ENCODE measurements around the gene ATG2B. TPM values are rescaled to one million over a fixed set of nuclear protein-coding genes. Genes with fewer than 3 reads are reported as not detected.

The ATG2B gene
- total and polyA plus RNA-seq, 10 donors, result 2.9 to 38.2 (median 29.8) TPM

- Histone ChIP-seq H3K4me1 (peaks cover 0 to 7% (median 0%) of the 10 kb centered on the region in 6 donors), H3K36me3 (no peaks in the 10 kb centered on the region), H3K9me3 (no peaks in the 10 kb centered on the region), H3K27me3 (replicated peaks in 1 of 7) (no peaks in the 10 kb centered on the region), H3K27ac (no peak overlapping the region), H3K4me3 (no peak overlapping the region)
- DNase-seq, result no peak
- 34 to 53% (median 43%) methylated on average over 3 of the region's 3 CpGs for WGBS, 5 donors
- no peak for TF ChIP-seq CTCF (IDR thresholded peaks at IDR 0.05 in 8 of 11, conservative IDR thresholded peaks at IDR 0.05 in 3 of 11)
- no peak for TF ChIP-seq POLR2A (IDR thresholded peaks at IDR 0.05)
- TF ChIP-seq POLR2AphosphoS5 (IDR thresholded peaks at IDR 0.05), result no peak
- intact Hi-C loops (cut with DNase I; ENCODE audit: low total_unique reads), result no loop called here
Measured at GRCh38 chr14:96407935-96408570, 44.9 kb upstream of the ATG2B start.

- Histone ChIP-seq H3K9me3 (no peaks in the 10 kb centered on the region), H3K27ac (no peak overlapping the region), H3K4me3 (no peak overlapping the region), H3K27me3 (replicated peaks in 1 of 7) (no peaks in the 10 kb centered on the region), H3K36me3 (no peaks in the 10 kb centered on the region), H3K4me1 (peaks cover 0 to 11% (median 0%) of the 10 kb centered on the region in 6 donors)
- intact Hi-C loops (cut with DNase I; ENCODE audit: low total_unique reads), result no loop called here
- no peak for DNase-seq
- no peak for TF ChIP-seq POLR2AphosphoS5 (IDR thresholded peaks at IDR 0.05)
- no peak for TF ChIP-seq CTCF (IDR thresholded peaks at IDR 0.05 in 8 of 11, conservative IDR thresholded peaks at IDR 0.05 in 3 of 11)
- no peak for TF ChIP-seq POLR2A (IDR thresholded peaks at IDR 0.05)
- 44 to 72% (median 66%) methylated on average over 1 of the region's 1 CpG for WGBS, 5 donors
Measured at GRCh38 chr14:96405677-96406076, 42.5 kb upstream of the ATG2B start.

GRCh38 chr14:96403409-96403808 is 40.3 kb upstream of the ATG2B start:
- no peak for DNase-seq
- WGBS, 5 donors, result 50 to 68% (median 58%) methylated on average over 3 of the region's 3 CpGs
- no peaks in the 10 kb centered on the region for H3K27me3 ChIP-seq (replicated peaks in 1 of 7)
- H3K36me3 ChIP-seq, result no peaks in the 10 kb centered on the region
- H3K9me3 ChIP-seq, result no peaks in the 10 kb centered on the region
- TF ChIP-seq POLR2AphosphoS5 (IDR thresholded peaks at IDR 0.05), result peak in 1 of 3 donors; percentile 25
- TF ChIP-seq POLR2A (IDR thresholded peaks at IDR 0.05), result peak in 1 of 3 donors; percentile 16
- no peak for TF ChIP-seq CTCF (IDR thresholded peaks at IDR 0.05 in 8 of 11, conservative IDR thresholded peaks at IDR 0.05 in 3 of 11)
- intact Hi-C loops (cut with DNase I; ENCODE audit: low total_unique reads), result no loop called here
- no peak overlapping the region for H3K4me3 ChIP-seq
- peak overlapping the region; percentile 5 to 82 (median 69) for H3K27ac ChIP-seq
- peaks cover 0 to 11% (median 0%) of the 10 kb centered on the region in 6 donors for H3K4me1 ChIP-seq

- Histone ChIP-seq H3K4me3 (no peak overlapping the region), H3K4me1 (peaks cover 0 to 11% (median 0%) of the 10 kb centered on the region in 6 donors), H3K36me3 (no peaks in the 10 kb centered on the region), H3K27ac (no peak overlapping the region), H3K27me3 (replicated peaks in 1 of 7) (no peaks in the 10 kb centered on the region), H3K9me3 (no peaks in the 10 kb centered on the region)
- DNase-seq, result no peak
- WGBS, 5 donors, result 79 to 94% (median 88%) methylated on average over 5 of the region's 5 CpGs
- intact Hi-C loops (cut with DNase I; ENCODE audit: low total_unique reads), result no loop called here
- TF ChIP-seq CTCF (IDR thresholded peaks at IDR 0.05 in 8 of 11, conservative IDR thresholded peaks at IDR 0.05 in 3 of 11), result no peak
- no peak for TF ChIP-seq POLR2AphosphoS5 (IDR thresholded peaks at IDR 0.05)
- TF ChIP-seq POLR2A (IDR thresholded peaks at IDR 0.05), result no peak
Measured at GRCh38 chr14:96400495-96400894, 37.4 kb upstream of the ATG2B start.

Measured in spleen (tissue), 11 donors.